HL-60 (cell line): Measurements from ENCODE around the gene SP1.
"Not testable (repeated sequence)": the region's sequence is repeated elsewhere in the genome, so short reads cannot be mapped to it uniquely, and the experiment has no call there.

ENCODE experiments used
- POLR2AphosphoS5 ChIP-seq: IDR thresholded peaks from 2 replicates; pipeline ENCODE4 v1.6.1; 2012; ENCODE audit warnings: low read depth
- TF ChIP-seq, protein P1 (sequence below): IDR thresholded peaks from one replicate; pipeline ENCODE4 v1.5.1; 2011; ENCODE audit warnings: low read length, control low read depth, inconsistent platforms; ENCODE audit not compliant: insufficient read depth

DNA sequence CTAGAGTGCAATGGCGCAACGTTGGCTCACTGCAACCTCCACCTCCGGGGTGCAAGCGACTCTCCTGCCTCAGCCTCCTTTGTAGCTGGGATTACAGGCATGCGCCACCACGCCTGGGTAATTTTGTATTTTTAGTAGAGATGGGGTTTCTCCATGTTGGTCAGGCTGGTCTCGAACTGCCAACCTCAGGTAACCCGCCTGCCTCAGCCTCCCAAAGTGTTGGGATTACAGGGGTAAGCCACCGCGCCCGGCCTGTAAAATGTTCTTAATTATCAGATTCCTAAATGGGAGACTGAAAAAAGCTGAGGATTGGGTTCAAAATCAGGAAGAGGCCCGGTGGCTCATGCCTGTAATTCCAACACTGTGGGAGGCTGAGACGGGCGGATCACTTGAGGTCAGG is 5.7 kb upstream of the SP1 start:
- TF ChIP-seq, protein P1, sequence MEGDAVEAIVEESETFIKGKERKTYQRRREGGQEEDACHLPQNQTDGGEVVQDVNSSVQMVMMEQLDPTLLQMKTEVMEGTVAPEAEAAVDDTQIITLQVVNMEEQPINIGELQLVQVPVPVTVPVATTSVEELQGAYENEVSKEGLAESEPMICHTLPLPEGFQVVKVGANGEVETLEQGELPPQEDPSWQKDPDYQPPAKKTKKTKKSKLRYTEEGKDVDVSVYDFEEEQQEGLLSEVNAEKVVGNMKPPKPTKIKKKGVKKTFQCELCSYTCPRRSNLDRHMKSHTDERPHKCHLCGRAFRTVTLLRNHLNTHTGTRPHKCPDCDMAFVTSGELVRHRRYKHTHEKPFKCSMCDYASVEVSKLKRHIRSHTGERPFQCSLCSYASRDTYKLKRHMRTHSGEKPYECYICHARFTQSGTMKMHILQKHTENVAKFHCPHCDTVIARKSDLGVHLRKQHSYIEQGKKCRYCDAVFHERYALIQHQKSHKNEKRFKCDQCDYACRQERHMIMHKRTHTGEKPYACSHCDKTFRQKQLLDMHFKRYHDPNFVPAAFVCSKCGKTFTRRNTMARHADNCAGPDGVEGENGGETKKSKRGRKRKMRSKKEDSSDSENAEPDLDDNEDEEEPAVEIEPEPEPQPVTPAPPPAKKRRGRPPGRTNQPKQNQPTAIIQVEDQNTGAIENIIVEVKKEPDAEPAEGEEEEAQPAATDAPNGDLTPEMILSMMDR: not testable (repeated sequence)
- TF ChIP-seq POLR2AphosphoS5: not testable (repeated sequence)
